ENCODE measurements around the gene FUT4.
"Not testable (repeated sequence)": the region's sequence is repeated elsewhere in the genome, so short reads cannot be mapped to it uniquely, and the experiment has no call there.

Gene FUT4, protein sequence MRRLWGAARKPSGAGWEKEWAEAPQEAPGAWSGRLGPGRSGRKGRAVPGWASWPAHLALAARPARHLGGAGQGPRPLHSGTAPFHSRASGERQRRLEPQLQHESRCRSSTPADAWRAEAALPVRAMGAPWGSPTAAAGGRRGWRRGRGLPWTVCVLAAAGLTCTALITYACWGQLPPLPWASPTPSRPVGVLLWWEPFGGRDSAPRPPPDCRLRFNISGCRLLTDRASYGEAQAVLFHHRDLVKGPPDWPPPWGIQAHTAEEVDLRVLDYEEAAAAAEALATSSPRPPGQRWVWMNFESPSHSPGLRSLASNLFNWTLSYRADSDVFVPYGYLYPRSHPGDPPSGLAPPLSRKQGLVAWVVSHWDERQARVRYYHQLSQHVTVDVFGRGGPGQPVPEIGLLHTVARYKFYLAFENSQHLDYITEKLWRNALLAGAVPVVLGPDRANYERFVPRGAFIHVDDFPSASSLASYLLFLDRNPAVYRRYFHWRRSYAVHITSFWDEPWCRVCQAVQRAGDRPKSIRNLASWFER

DNA sequence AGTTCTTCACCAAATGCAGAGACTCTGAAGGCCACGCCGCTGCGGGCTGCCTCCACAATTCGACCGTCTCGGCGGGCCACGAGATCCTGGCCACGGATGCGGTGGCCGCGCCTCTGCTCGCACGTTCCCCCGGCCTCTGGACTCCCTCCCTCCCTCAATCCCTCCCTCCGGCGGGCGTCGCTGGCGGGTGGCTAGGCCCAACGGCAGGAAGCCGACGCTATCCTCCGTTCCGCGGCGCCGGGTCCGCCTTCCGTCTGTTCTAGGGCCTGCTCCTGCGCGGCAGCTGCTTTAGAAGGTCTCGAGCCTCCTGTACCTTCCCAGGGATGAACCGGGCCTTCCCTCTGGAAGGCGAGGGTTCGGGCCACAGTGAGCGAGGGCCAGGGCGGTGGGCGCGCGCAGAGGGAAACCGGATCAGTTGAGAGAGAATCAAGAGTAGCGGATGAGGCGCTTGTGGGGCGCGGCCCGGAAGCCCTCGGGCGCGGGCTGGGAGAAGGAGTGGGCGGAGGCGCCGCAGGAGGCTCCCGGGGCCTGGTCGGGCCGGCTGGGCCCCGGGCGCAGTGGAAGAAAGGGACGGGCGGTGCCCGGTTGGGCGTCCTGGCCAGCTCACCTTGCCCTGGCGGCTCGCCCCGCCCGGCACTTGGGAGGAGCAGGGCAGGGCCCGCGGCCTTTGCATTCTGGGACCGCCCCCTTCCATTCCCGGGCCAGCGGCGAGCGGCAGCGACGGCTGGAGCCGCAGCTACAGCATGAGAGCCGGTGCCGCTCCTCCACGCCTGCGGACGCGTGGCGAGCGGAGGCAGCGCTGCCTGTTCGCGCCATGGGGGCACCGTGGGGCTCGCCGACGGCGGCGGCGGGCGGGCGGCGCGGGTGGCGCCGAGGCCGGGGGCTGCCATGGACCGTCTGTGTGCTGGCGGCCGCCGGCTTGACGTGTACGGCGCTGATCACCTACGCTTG, at the start of gene FUT4:
TSS of gene FUT4 (plus strand) at position 227 of the 951 bp plus-strand sequence. CDS start at position 440, 213 bp downstream.
- DNase-seq, result peak; percentile 88
- in situ Hi-C loops (cut with HindIII; ENCODE audit: low pct_ligation_motif_present, low pct_unique_long_range_greater_than_20kb, low sequenced_read_pairs), result no loop called here

DNA sequence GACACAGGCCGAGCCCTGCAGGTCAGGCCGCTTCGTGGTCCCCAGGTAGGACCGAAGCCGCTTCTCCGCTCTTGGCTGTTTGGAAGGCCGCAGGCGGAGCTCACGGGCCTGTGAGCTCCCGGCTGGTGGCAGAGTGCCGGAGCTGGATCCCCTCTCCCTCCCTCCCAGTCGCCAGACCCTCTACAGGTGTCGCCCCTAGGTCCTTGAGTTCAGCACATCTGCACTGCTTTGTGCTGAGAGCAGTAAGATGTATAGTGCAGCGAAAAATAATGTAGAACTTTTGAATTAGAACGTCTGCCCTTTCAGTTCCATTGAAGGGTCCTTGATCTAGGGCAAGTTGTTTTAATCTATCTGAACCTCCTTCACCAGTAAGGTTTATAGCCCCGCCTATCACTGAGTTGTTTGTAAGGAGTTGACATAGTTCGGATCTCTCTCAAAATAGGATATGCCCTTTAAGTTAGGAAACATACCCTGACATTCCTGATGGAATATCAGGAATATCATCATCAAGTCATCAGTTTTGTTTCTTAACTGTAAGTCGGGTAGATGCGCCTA, 49.5 kb upstream of the FUT4 start:
- DNase-seq, result no peak
- in situ Hi-C loops (cut with HindIII; ENCODE audit: low pct_ligation_motif_present, low pct_unique_long_range_greater_than_20kb, low sequenced_read_pairs), result no loop called here

DNA sequence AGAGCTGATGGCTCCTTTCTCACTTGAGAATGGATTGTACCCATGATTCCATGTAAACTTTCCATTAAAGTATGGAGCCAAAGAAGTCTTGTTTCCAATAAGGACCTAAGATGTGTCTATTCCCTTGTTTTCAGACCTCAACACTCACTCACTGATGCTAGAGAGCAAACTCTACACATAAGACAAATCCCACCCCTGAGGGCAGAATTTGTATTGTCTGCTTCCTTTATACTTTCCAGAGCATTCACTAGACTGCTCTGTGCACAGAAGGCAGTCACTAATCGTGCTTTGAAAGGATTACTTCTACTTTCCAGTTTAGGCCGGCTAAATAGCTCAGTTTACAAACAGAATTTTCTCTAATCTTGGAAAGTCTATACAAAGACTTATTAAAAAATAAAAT, 43.5 kb upstream of the FUT4 start:
- DNase-seq, result no peak
- in situ Hi-C loops (cut with HindIII; ENCODE audit: low pct_ligation_motif_present, low pct_unique_long_range_greater_than_20kb, low sequenced_read_pairs), result no loop called here

DNA sequence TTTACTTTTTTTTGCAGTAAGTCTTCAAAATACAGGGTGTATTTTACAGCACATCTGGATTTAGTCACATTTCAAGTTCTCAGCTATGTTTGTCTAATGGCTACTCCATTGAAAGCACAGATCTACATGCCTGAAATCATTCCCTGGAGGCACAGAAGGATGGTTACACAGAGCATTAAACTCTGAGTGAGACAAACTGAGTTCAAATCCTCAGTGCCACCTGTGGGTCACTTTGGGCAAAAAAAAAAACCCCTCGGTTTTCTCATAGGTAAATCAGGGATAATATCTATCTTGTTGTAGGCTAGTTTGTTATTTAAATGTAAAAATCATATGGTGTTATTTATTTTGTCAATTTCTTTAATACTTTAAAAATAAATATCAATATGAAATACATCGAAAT, 42.2 kb upstream of the FUT4 start:
- in situ Hi-C loops (cut with HindIII; ENCODE audit: low pct_ligation_motif_present, low pct_unique_long_range_greater_than_20kb, low sequenced_read_pairs), result no loop called here
- no peak for DNase-seq

DNA sequence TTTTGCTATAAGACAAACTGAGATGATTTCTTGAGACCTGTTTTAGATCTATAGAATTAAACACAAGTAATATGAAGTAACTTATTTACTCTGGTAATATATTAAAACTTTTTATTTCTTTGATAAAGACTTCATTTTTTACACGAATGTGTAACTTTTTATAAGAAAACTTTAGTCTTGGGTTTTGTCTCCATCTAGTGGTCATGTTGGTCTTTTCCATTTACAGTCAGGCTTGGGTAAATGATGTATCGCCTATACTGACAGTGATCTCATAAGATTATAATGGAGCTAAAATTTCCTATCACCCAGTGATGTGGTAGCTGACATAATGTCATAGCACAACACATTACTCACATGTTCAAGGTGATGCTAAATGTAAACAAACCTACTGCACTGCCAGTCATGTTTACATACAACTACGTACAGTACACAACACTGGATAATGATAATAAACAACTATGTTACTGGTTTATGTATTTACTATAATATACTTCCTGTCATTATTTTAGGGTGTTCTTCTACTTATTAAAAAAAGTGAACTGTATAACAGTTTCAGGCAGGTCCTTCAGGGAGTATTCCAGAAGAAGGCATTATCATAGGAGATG, 38.9 kb upstream of the FUT4 start:
- in situ Hi-C loops (cut with HindIII; ENCODE audit: low pct_ligation_motif_present, low pct_unique_long_range_greater_than_20kb, low sequenced_read_pairs), result no loop called here
- DNase-seq, result peak; percentile 54

DNA sequence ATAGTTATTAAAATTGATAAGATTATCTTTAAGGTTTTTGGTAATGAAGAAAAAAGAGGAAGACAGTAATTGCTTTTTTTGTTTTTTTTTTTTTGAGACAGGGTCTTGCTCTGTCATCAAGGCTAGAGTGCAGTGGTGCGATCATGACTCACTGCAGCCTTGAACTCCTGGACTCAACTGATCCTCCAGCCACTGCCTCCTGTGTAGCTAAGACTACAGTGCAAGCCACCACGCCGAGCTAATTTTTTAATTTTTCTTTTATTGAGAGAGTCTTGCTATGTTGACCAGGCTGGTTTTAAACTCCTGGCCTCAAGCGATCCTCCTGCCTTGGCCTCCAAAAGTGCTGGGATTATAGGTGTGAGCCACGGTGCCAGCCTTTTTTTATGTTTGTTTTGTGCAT, 37.2 kb upstream of the FUT4 start:
- DNase-seq; in situ Hi-C loops (cut with HindIII; ENCODE audit: low pct_ligation_motif_present, low pct_unique_long_range_greater_than_20kb, low sequenced_read_pairs): not testable (repeated sequence)

DNA sequence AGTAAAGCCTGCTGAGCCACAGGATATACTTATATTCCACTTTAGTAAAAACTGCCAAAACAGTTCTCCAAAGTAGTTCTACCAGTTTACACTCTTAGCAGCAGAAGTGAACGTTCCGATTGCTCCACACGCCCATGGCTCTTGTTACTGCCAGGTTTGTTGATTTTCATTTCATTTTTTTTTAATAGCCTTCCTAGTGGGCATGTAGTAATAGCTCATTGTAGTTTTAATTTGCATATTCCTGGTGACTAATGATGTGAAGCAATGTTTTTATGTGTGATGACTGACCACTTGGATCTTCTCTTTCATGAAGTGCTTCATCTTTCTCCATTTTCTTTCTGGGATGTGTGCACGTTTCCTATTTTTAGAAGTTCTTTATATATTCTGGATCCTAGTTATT, 36.2 kb upstream of the FUT4 start:
- in situ Hi-C loops (cut with HindIII; ENCODE audit: low pct_ligation_motif_present, low pct_unique_long_range_greater_than_20kb, low sequenced_read_pairs), result no loop called here
- no peak for DNase-seq

DNA sequence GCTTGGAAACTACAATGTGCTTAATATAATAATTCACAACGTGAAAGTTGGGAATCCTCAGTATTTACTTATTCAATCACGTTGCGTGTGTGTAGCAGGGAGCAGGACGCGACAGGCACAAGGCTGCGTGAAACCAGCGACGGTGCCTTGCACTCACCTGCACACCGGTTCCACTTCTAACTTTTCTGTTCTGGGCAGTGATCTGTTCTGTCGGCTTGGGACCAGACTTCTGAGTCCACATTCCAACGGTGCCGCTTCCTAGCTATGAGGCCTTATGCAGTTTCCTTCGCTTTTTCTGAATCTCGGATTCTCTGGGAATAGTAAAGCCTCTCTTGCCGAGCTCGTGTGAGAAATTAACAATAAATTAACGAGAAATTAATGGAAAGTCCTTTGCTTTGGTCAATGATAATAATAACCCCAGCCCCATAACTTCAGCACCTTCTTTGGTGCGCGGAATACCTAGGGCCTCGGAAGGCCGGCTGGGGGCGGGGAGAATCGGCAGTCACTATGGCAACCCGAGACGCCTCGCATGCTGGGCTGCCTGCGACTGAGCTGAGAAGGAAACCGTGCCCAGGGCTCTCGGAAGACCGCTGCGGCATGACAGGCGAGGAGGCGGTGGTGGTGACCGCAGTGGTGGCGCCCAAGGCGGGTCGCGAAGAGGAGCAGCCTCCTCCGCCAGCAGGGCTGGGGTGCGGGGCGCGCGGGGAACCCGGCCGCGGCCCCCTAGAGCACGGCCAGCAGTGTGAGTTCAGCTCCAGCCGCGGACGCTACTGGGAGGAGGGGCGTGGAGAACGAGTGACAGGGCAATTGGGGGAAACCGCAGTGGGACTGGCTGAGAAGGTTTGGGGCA, 31.6 kb upstream of the FUT4 start, which contains the start of gene C11orf97:
TSS of gene C11orf97 (plus strand) at position 530 of the 850 bp plus-strand sequence. CDS start at position 598, 68 bp downstream.
- DNase-seq, result peak; percentile 41
- in situ Hi-C loops (cut with HindIII; ENCODE audit: low pct_ligation_motif_present, low pct_unique_long_range_greater_than_20kb, low sequenced_read_pairs), result no loop called here

DNA sequence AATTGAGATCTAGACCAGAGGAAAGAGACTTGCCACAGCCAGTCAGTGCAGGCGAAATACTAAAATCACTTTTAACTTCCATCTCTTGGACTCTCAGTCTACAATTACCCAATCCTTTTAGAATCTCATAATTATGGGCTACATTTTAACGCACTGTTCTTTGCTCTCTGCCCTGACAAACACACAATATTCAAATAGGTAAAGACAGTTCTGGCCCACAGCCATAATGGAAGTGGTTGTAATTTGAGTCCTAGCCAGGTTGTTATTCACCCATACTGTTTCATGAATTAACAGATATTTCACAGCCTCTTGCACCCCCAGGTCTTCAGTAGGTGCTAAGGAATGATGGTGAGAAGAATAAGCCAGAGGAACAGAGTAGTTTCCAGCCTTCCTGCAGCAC, 30.6 kb upstream of the FUT4 start:
- in situ Hi-C loops (cut with HindIII; ENCODE audit: low pct_ligation_motif_present, low pct_unique_long_range_greater_than_20kb, low sequenced_read_pairs), result no loop called here
- no peak for DNase-seq

DNA sequence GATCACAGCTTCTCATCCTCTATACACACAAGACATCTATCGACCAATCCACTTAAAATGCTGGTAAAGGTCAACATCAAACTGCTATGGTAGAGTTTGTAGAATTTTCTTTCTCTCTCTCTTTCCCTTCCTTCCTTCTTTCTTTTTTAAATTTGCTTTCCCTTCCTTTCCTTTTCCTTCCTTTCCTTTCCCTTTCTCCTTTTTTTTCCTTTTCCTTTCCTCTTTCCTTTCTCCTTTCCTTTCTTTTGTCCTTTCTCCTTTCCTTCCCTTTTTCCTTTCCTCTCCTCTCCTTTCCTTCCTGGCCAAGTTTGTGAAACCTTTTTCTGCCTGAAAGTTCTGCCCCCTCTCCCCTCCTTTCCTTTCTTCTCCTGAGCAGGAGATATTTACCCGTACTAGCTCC, 28.3 kb upstream of the FUT4 start:
- in situ Hi-C loops (cut with HindIII; ENCODE audit: low pct_ligation_motif_present, low pct_unique_long_range_greater_than_20kb, low sequenced_read_pairs), result no loop called here
- no peak for DNase-seq

DNA sequence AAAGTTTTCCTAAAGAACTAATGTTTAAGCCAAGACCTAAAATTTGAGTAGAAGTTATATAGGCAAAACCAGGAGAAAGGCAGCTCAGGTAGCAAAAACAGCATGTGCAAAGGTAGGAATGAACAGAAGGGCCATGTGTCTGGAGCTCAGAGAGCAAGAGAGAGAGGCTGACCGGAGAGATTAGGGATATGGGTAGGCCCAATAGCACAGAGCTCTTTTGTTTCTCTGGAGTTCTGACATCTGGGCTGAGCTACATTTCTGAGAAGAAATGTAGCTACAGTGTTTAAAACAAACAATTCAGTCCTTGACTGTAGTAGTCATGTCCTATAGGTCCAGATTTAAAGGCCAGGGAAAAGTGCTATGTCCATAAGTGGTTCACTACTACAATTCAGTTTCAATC, 27.0 kb upstream of the FUT4 start:
- DNase-seq, result no peak
- in situ Hi-C loops (cut with HindIII; ENCODE audit: low pct_ligation_motif_present, low pct_unique_long_range_greater_than_20kb, low sequenced_read_pairs), result no loop called here

DNA sequence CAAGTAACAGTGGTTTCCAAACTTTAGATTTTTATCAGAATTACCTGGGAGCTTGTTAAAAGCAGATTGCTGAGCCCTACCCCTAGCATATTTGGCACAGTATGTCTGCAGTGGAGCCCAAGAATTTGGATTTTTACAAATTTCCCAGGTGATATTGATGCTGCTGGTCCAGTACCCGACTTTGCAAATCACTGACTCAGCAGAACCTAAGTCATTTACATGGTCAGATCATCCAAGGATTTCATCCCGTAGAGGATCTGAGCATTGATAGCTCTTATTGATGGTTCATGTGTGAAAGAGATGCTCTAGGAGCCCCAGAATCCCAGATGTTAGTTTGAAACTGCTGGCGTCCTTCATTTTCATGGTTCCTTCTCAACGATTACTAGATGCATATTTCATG, 25.4 kb upstream of the FUT4 start:
- in situ Hi-C loops (cut with HindIII; ENCODE audit: low pct_ligation_motif_present, low pct_unique_long_range_greater_than_20kb, low sequenced_read_pairs), result no loop called here
- DNase-seq, result no peak

DNA sequence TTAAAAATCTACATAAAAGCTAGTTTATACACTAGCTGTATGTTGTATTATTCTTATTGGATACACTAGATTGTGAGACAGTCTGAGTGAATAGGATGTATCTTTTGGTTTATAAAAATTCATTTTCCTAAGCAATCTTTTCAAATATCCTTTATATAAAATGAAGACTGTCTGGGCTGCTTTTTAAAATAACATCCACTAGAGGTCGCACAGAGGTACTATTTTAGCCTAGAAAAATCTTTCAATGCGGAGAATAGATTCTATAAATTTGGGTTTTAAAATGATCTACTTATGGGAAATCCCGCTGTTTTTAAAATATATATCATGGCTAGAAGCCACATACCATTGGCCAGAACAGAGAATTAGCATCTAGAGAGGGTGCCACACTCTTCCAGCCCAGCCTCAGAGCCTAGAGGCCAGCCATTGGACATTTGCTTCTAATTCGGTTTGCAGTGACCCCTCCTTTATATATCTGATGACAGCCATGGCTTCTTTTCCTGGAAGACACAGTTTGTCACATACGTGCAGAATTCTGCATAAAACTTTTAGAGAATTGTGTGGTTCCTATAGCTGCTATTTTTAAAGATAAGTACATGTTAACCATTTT, 24.1 kb upstream of the FUT4 start:
- in situ Hi-C loops (cut with HindIII; ENCODE audit: low pct_ligation_motif_present, low pct_unique_long_range_greater_than_20kb, low sequenced_read_pairs), result no loop called here
- DNase-seq, result peak; percentile 32

DNA sequence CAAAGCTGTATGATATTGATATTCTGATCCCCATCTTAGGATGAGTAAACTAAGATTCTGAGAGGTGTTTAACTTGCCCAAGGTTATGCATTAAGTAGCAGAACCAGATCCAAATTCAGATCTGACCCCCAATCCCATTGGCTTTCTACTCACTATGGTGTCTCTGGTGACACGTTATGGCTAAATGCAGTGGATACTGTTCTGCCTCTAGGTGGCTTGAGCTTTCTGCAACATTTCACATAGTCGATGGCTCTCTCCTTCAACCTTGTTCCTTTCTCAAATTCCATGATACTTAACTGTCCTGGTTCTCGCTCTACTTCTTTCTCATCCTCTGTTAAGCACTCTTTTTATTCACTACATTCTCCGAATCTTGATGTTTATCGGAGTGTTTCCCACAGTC, 22.0 kb upstream of the FUT4 start:
- peak; percentile 7 for DNase-seq
- in situ Hi-C loops (cut with HindIII; ENCODE audit: low pct_ligation_motif_present, low pct_unique_long_range_greater_than_20kb, low sequenced_read_pairs), result no loop called here

DNA sequence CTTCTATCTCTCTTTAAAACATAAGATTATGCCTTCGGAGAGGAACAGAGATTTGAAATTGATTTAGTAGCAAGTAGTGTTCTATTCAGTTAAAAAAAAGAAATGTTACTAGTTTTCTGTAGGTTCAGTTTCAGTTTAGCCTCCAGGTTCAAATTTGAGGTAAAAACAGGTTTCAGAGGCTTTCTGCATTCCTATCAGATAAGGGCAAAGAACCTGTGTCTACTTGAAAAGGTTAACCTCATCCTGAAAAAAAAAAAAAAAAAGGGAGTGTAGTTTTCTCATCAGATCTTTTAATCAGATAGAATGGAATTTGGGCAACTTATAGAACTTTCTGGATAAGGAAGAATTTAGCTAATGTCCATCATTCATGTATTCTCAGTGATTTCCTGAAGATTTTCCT, 19.4 kb upstream of the FUT4 start:
- in situ Hi-C loops (cut with HindIII; ENCODE audit: low pct_ligation_motif_present, low pct_unique_long_range_greater_than_20kb, low sequenced_read_pairs), result no loop called here
- no peak for DNase-seq

DNA sequence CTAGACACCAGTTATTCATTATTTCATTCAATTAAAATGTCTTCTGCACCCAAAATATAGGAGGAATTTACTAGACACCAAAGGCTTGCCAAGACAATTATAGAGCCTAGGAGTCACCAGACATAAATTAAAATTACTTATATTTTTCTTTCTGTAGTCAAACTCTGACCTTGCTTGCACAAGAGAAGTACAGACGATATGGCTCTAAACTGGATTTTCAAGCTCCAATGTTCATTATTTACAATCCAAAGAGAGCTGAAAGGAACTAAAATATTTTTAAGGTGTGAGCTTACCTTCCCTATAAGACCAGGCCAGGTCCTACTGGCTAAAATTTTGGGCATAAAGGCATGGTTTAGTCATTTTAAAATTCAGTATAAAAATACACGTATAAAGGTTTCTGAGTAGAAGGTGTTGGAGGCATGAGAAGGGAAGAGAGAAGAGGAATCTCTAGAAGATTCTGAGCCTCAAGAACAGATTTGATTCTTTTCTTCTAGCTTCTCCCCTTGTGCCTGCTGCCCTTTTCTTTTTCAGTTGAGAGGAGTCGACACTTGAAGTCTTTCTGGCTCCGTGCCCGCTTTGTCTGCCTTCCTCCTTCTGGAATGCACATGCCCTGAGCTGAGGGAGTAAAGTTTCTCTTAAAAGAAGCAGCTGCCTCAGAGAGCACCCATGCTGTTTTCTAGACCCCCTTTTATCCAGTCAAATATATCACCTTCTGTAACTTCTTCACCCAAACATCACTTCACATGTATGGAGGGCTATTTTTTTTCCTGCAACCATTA, 18.0 kb upstream of the FUT4 start:
- in situ Hi-C loops (cut with HindIII; ENCODE audit: low pct_ligation_motif_present, low pct_unique_long_range_greater_than_20kb, low sequenced_read_pairs), result no loop called here
- peak; percentile 40 for DNase-seq

Measured in ACHN (cell line).